H1 (cell line): ENCODE measurements around the gene AP3D1. TPM values are rescaled to one million over a fixed set of nuclear protein-coding genes. Genes with fewer than 3 reads are reported as not detected.

Source experiments
- CTCF ChIA-PET: fragments of 300-600 bp; sonication (Branson Sonifier 250); formaldehyde crosslinking; loops from one replicate; lab custom pipeline; 2021; ENCODE audit not compliant: partially characterized antibody; lab: Charles Lee
- POLR2A ChIA-PET: fragments of 300-600 bp; sonication (Branson Sonifier 250); formaldehyde crosslinking; loops from one replicate; lab custom pipeline; 2021; ENCODE audit warnings: inconsistent platforms; ENCODE audit not compliant: partially characterized antibody; lab: Charles Lee
- DNase-seq, 2 experiments: peaks; one replicate each; pipeline versions ENCODE4 v3.0.0 to v3.0.0-alpha.2; 2010 to 2022; ENCODE audit warnings: low spot score in 2 of 2, low read depth in 1 of 2, mixed read lengths in 1 of 2
- FAIRE-seq: peaks from 2 replicates; lab custom pipeline; 2011; peaks lifted over from hg19 to GRCh38; lab: Jason Lieb, UNC
- H2AFZ ChIP-seq: 2 replicates; pipeline ENCODE4 v1.8.1; 2012; ENCODE audit warnings: low read length, inconsistent platforms
- H2AK5ac ChIP-seq: 2 replicates; pipeline ENCODE4 v1.6.1; 2013; ENCODE audit warnings: low read depth, low read length
- H2BK120ac ChIP-seq: replicated peaks from 2 replicates; pipeline ENCODE3; 2013; ENCODE audit warnings: low read depth, low read length, inconsistent platforms
- H2BK12ac ChIP-seq: 2 replicates; pipeline ENCODE4 v1.6.1; 2013; ENCODE audit warnings: low read depth, low read length
- H2BK15ac ChIP-seq: 2 replicates; pipeline ENCODE4 v1.6.1; 2013; ENCODE audit warnings: low read length
- H2BK20ac ChIP-seq: 2 replicates; pipeline ENCODE4 v1.6.1; 2013; ENCODE audit warnings: low read length
- H2BK5ac ChIP-seq: 2 replicates; pipeline ENCODE4 v1.6.1; 2013; ENCODE audit warnings: low read depth, low read length
- H3K14ac ChIP-seq: 2 replicates; pipeline ENCODE4 v1.6.1; 2013; ENCODE audit warnings: inconsistent platforms; ENCODE audit not compliant: insufficient read length
- H3K18ac ChIP-seq: 2 replicates; pipeline ENCODE4 v1.6.1; 2013; ENCODE audit warnings: low read length; ENCODE audit errors: extremely low read depth
- H3K23ac ChIP-seq: 2 replicates; pipeline ENCODE4 v1.6.1; 2013; ENCODE audit warnings: inconsistent platforms; ENCODE audit not compliant: insufficient read length
- H3K23me2 ChIP-seq: 2 replicates; pipeline ENCODE4 v1.6.1; 2013; ENCODE audit warnings: low read depth, low read length
- H3K27ac ChIP-seq: 2 replicates; pipeline ENCODE4 v1.6.1; 2011; ENCODE audit warnings: low read depth, low read length, inconsistent platforms
- H3K27me3 ChIP-seq, 4 experiments: replicated peaks in 1 of 4; 1 replicate in 1 of 4; 2 replicates in 3 of 4; pipeline versions ENCODE4 v1.6.1 to v1.8.1; 2011 to 2013; ENCODE audit warnings: low read length in 3 of 4, mild to moderate bottlenecking in 3 of 4, inconsistent platforms in 2 of 4, mixed read lengths in 2 of 4, moderate library complexity in 1 of 4; ENCODE audit not compliant: control insufficient read depth in 3 of 4, insufficient read depth in 3 of 4; ENCODE audit errors: extremely low read depth in 1 of 4
- H3K36me3 ChIP-seq, 4 experiments: 2 replicates each; pipeline versions ENCODE4 v1.6.1 to v1.8.1; 2011 to 2013; ENCODE audit warnings: mild to moderate bottlenecking in 4 of 4, low read length in 3 of 4, moderate library complexity in 2 of 4, control low read depth in 1 of 4, inconsistent platforms in 1 of 4; ENCODE audit not compliant: insufficient read depth in 4 of 4, control insufficient read depth in 2 of 4
- H3K4ac ChIP-seq: replicated peaks from 2 replicates; pipeline ENCODE3; 2013; ENCODE audit warnings: low read length, low read depth, mixed read lengths, inconsistent platforms; ENCODE audit not compliant: insufficient read length
- H3K4me1 ChIP-seq, 4 experiments: replicated peaks in 1 of 4; 1 replicate in 1 of 4; 2 replicates in 3 of 4; pipeline versions ENCODE4 v1.6.1 to v1.8.1; 2011 to 2013; ENCODE audit warnings: low read length in 3 of 4, inconsistent platforms in 2 of 4, mixed read lengths in 1 of 4; ENCODE audit not compliant: insufficient read depth in 4 of 4, control insufficient read depth in 3 of 4
- H3K4me2 ChIP-seq, 2 experiments: 2 replicates each; pipeline versions ENCODE4 v1.6.1 to v1.8.1; 2011 to 2013; ENCODE audit warnings: low read depth in 2 of 2, low read length in 2 of 2, control low read depth in 1 of 2, inconsistent platforms in 1 of 2, mild to moderate bottlenecking in 1 of 2; ENCODE audit not compliant: insufficient read depth in 1 of 2
- H3K4me3 ChIP-seq, 4 experiments: fragments of 200-600, 300-600 bp in 1 of 4; sonication (generic), shearing (Covaris generic), sonication (Bioruptor Twin) in 1 of 4; 2 replicates each; pipeline versions ENCODE4 v1.5.1 to v1.8.1; 2011 to 2016; ENCODE audit warnings: low read length in 4 of 4, low read depth in 3 of 4, control low read depth in 2 of 4, inconsistent platforms in 2 of 4, mild to moderate bottlenecking in 2 of 4, mixed read lengths in 1 of 4, moderate library complexity in 1 of 4; ENCODE audit not compliant: insufficient read depth in 2 of 4; ENCODE audit errors: extremely low read depth in 1 of 4
- H3K56ac ChIP-seq: replicated peaks from 2 replicates; pipeline ENCODE3; 2013; ENCODE audit warnings: low read depth, mild to moderate bottlenecking, mixed read lengths, low read length, inconsistent platforms; ENCODE audit not compliant: insufficient read length
- H3K79me1 ChIP-seq: 2 replicates; pipeline ENCODE4 v1.6.1; 2013; ENCODE audit warnings: low read depth, low read length, control low read depth
- H3K79me2 ChIP-seq, 2 experiments: 2 replicates each; pipeline versions ENCODE4 v1.6.1 to v1.8.1; 2012 to 2013; ENCODE audit warnings: low read length in 2 of 2, mild to moderate bottlenecking in 2 of 2, inconsistent platforms in 1 of 2; ENCODE audit not compliant: insufficient read depth in 2 of 2, control insufficient read depth in 1 of 2
- H3K9ac ChIP-seq, 4 experiments: replicated peaks in 1 of 4; 1 replicate in 1 of 4; 2 replicates in 3 of 4; pipeline versions ENCODE4 v1.6.1 to v1.8.1; 2011 to 2013; ENCODE audit warnings: low read depth in 3 of 4, low read length in 3 of 4, control low read depth in 2 of 4, mild to moderate bottlenecking in 2 of 4, moderate library complexity in 2 of 4, inconsistent platforms in 1 of 4; ENCODE audit errors: extremely low read depth in 1 of 4
- H3K9me3 ChIP-seq, 2 experiments: 2 replicates each; pipeline versions ENCODE4 v1.6.1 to v1.8.1; 2012 to 2013; ENCODE audit warnings: mild to moderate bottlenecking in 2 of 2, moderate library complexity in 2 of 2, control low read depth in 1 of 2, inconsistent platforms in 1 of 2, low read depth in 1 of 2, low read length in 1 of 2, mixed read lengths in 1 of 2; ENCODE audit not compliant: insufficient read depth in 2 of 2
- H4K20me1 ChIP-seq, 2 experiments: replicated peaks in 1 of 2; 2 replicates each; pipeline versions ENCODE3 to v1.8.1; 2011 to 2013; ENCODE audit warnings: inconsistent platforms in 2 of 2, low read length in 2 of 2, mild to moderate bottlenecking in 1 of 2; ENCODE audit not compliant: insufficient read depth in 2 of 2, control insufficient read depth in 1 of 2
- H4K5ac ChIP-seq: 2 replicates; pipeline ENCODE4 v1.6.1; 2013; ENCODE audit warnings: low read length, low read depth, mixed read lengths, inconsistent platforms; ENCODE audit not compliant: insufficient read length
- H4K8ac ChIP-seq: 2 replicates; pipeline ENCODE4 v1.8.0; 2013; ENCODE audit warnings: mild to moderate bottlenecking, moderate library complexity, low read length, inconsistent platforms; ENCODE audit not compliant: insufficient read depth; ENCODE audit errors: extremely low read depth
- H4K91ac ChIP-seq: replicated peaks from 2 replicates; pipeline ENCODE3; 2013; ENCODE audit warnings: low read length, mixed read lengths, inconsistent platforms; ENCODE audit not compliant: insufficient read length
- BACH1 ChIP-seq: IDR thresholded peaks from 2 replicates; pipeline ENCODE4 v1.6.1; 2012; ENCODE audit warnings: low read length, improper control_type of control experiment
- CTBP2 ChIP-seq: IDR thresholded peaks from 2 replicates; pipeline ENCODE4 v1.7.0; 2011; ENCODE audit warnings: borderline replicate concordance, mild to moderate bottlenecking, moderate library complexity, mixed read lengths, low read length; ENCODE audit not compliant: insufficient read depth, insufficient read length
- GTF2F1 ChIP-seq: IDR thresholded peaks from 2 replicates; pipeline ENCODE4 v1.6.1; 2012; ENCODE audit warnings: low read depth, low read length, improper control_type of control experiment, borderline replicate concordance
- HDAC2 ChIP-seq, 2 experiments: fragments of 300-600 bp in 1 of 2; sonication (generic) in 1 of 2; IDR thresholded peaks; 2 replicates each; pipeline ENCODE4 v1.6.1; 2011 to 2012; ENCODE audit warnings: low read depth in 2 of 2, low read length in 2 of 2, mild to moderate bottlenecking in 2 of 2, moderate library complexity in 2 of 2, borderline replicate concordance in 1 of 2, inconsistent platforms in 1 of 2
- JUND ChIP-seq: IDR thresholded peaks from 2 replicates; pipeline ENCODE4 v1.6.1; 2011; ENCODE audit warnings: mild to moderate bottlenecking, improper control_type of control experiment, low read length
- KDM5A ChIP-seq: fragments of 200-600 bp; IDR thresholded peaks from 2 replicates; pipeline ENCODE4 v1.7.1; 2012; ENCODE audit warnings: mild to moderate bottlenecking, low read length, inconsistent platforms, mixed read lengths
- PHF8 ChIP-seq: fragments of 200-600 bp; sonication (generic); conservative IDR thresholded peaks from 2 replicates; pipeline ENCODE4 v1.7.1; 2012; ENCODE audit warnings: low read depth, mild to moderate bottlenecking, inconsistent platforms, low read length, moderate library complexity
- RBBP5 ChIP-seq: IDR thresholded peaks from 2 replicates; pipeline ENCODE4 v1.7.1; 2012; ENCODE audit warnings: low read depth, mild to moderate bottlenecking, inconsistent platforms, low read length, moderate library complexity, borderline replicate concordance
- SP4 ChIP-seq: IDR thresholded peaks from 2 replicates; pipeline ENCODE4 v1.6.1; 2012; ENCODE audit warnings: low read length, inconsistent platforms
- USF2 ChIP-seq: IDR thresholded peaks from 2 replicates; pipeline ENCODE4 v1.6.1; 2011; ENCODE audit warnings: low read length, improper control_type of control experiment
- YY1 ChIP-seq: IDR thresholded peaks from 2 replicates; pipeline ENCODE4 v1.6.1; 2011; ENCODE audit warnings: low read depth, mild to moderate bottlenecking, low read length
- WGBS, 2 experiments: shearing (Covaris generic) in 1 of 2; methylation state at CpG; one replicate each; pipeline versions ENCODE4 v1.1.6 to v1.1.7; 2013 to 2015; ENCODE audit warnings: low lambda C conversion rate in 2 of 2, mixed read lengths in 2 of 2, inconsistent platforms in 1 of 2, low coverage in 1 of 2, missing lambda C conversion rate in 1 of 2; ENCODE audit not compliant: insufficient replicate concordance in 2 of 2, insufficient coverage in 1 of 2, insufficient read length in 1 of 2; ENCODE audit errors: extremely low coverage in 1 of 2, missing lambda C conversion rate in 1 of 2; 5-methylcytosine and 5-hydroxymethylcytosine counted together
- polyA plus RNA-seq, 7 experiments: library from polyadenylated mRNA; depleted of rRNA in 3 of 7; stranded (reverse) in 5 of 7; unstranded in 2 of 7; fragments of >200 nt in 5 of 7; fragments of 200-250 nt in 2 of 7; gene quantifications; 1 replicate in 5 of 7; 2 replicates in 1 of 7; 4 replicates in 1 of 7; pipeline versions ENCODE4 v1.2.1 to v1.2.3, GENCODE V29; 2011 to 2013; ENCODE audit warnings: missing spikeins in 2 of 7, mixed read lengths in 2 of 7
- total RNA-seq: library from RNA; stranded (reverse); fragmentation: NEBNext Ultra II Directional; extraction: Animal tissue kit (Norgen Biotek cat#: 25700); gene quantifications from 2 replicates; pipeline ENCODE4 v1.2.1, GENCODE V29; 2021

AP3D1 gene
- total and polyA plus RNA-seq, 2 of the 8 experiments (the other 6 are each of a cell fraction or from before 2014, with no cell fraction given): 161 to 174 TPM

GRCh38 chr19:2139385-2140137, 11.8 kb downstream of the AP3D1 start:
- H3K4ac ChIP-seq: no peak overlapping the region
- H3K14ac ChIP-seq: no peak overlapping the region
- no peak overlapping the region for H3K18ac ChIP-seq
- peaks cover 6 to 68% of the 10 kb centered on the region in 2 experiments; a peak in 3 of 4 replicates for H3K79me2 ChIP-seq
- WGBS, 2 experiments: 90% methylated on average over 22 of the region's 22 CpGs; no CpG with 5 or more reads in 1 of the 2 experiments
- peaks cover 8% of the 10 kb centered on the region for H3K79me1 ChIP-seq
- CTCF ChIA-PET: no interaction called here
- no peak overlapping the region for H4K5ac ChIP-seq
- no peak overlapping the region for H3K23ac ChIP-seq
- H3K27ac ChIP-seq: no peak overlapping the region
- no peak for FAIRE-seq
- H4K20me1 ChIP-seq: peaks cover 24 to 27% of the 10 kb centered on the region in 2 experiments
- peaks cover 9 to 22% (median 13%) of the 10 kb centered on the region in 4 experiments; a peak in 5 of 8 replicates for H3K36me3 ChIP-seq
- H2AK5ac ChIP-seq: no peak overlapping the region
- H2BK20ac ChIP-seq: no peak overlapping the region
- H2BK120ac ChIP-seq: no peak overlapping the region
- POLR2A ChIA-PET: interaction anchor here (0.6 kb wide), 1 partner anchor 289 kb away, joined by 6 read pairs; no protein-coding TSS in a partner anchor
- no peak overlapping the region for H3K4me2 ChIP-seq
- H2AFZ ChIP-seq: no peak overlapping the region
- no peak overlapping the region for H4K8ac ChIP-seq
- H3K9ac ChIP-seq: no peak overlapping the region
- no peak overlapping the region for H3K4me3 ChIP-seq
- no peaks in the 10 kb centered on the region for H3K23me2 ChIP-seq
- H3K9me3 ChIP-seq: no peaks in the 10 kb centered on the region
- no peak overlapping the region for H3K56ac ChIP-seq
- H2BK12ac ChIP-seq: no peak overlapping the region
- H3K4me1 ChIP-seq: no peaks in the 10 kb centered on the region
- H4K91ac ChIP-seq: no peak overlapping the region
- DNase-seq: no peak
- H2BK15ac ChIP-seq: no peak overlapping the region
- H2BK5ac ChIP-seq: 0 out of 2 replicates have a peak overlapping the region, but pooled peaks have one; percentile 5
- no peaks in the 10 kb centered on the region; a peak in 1 of 7 replicates for H3K27me3 ChIP-seq
- TF ChIP-seq GTF2F1: no peak
- no peak for TF ChIP-seq PHF8
- no peak for TF ChIP-seq JUND
- TF ChIP-seq HDAC2 (IDR thresholded peaks at IDR 0.05; ENCODE audit: borderline replicate concordance in 1 of 2, low read depth in 2 of 2, low read length in 2 of 2): no peak
- TF ChIP-seq CTBP2: no peak
- TF ChIP-seq YY1: no peak
- TF ChIP-seq BACH1: no peak
- no peak for TF ChIP-seq RBBP5
- no peak for TF ChIP-seq SP4
- no peak for TF ChIP-seq USF2
- TF ChIP-seq KDM5A: no peak
